Measurements from ENCODE around the gene DLG5.

Gene DLG5

DNA sequence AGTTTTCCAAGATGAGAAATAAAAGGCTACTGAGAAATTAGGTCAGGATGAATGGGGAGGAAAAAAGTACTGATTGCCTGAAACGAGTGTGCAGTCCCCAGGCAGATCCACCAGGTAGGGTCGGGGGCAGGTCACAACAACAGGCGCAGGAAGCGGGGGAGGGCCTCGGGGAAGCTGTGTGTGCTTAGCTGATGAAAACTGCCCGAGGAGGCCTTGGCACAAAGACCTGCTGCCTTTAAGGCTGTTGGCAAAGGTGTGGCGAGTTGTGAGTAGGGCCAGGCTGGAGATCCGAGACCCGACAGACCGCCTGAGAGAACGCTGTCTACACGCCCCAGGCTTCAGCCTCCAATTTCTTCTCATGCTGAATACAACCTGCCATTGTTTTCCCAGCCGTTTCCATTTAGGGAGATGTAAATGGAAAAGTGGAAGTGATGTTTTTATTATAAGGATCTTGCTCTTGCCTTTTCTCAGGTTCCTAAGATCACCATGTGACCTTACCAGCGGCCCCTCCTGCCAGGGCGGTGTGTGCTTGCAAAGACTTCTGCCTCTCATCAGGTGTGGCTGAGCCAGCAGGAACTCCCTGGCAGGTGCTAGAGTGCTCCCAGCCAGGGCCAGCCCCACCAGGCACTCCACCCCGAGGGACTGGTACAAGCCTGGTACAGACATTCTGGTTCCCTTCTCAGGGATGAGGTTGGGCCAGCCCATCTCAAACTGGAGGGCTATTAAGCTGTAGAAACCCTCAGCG lies 60.8 kb downstream of the DLG5 start:
- no peak for DNase-seq

GRCh38 chr10:77864151-77864851 lies 62.3 kb downstream of the DLG5 start:
- DNase-seq: no peak

- no peak for DNase-seq
Measured at GRCh38 chr10:77863446-77863845, 63.1 kb downstream of the DLG5 start.

DNA sequence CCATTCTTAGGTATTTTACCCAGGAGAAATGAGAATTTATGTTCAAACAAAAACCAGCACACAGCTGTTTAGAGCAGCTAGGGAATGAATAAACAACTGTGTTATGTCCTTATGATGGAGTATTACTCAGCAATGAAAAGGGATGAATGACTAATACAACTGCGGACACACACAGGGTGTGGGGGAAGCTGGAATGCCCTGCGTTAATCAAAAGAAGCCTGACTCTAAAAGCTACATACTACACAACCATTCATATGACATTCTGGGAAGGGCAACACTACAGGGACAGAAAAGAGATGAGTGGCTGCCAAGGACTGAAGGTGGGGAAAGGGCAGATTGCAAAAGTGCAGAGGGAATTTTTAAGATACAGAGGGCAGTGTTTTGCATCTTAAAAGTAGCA lies 64.0 kb downstream of the DLG5 start:
- no peak for DNase-seq

- DNase-seq: no peak
Measured at GRCh38 chr10:77861366-77861765, 65.2 kb downstream of the DLG5 start.

DNA sequence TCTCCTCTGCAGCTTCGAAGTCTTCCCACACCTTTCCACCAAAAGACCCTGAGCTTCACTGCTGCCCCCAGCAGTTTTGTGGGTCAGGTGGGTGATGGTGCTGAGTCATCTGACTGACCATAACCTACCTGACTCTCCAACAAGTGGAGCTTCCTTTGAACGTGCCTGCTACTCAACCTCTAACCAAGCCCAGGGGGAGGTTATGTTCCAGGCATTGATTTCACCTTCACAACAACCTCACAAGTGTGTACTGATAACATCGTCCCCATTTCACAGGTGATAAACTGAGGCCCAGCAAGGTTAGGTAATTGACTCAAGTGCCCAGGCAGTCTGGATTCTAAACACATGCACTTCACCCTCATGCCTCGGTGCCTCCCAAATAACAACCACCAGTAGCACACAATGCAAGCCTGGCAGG lies 66.7 kb downstream of the DLG5 start:
- no peak for DNase-seq

- DNase-seq: no peak
Measured at GRCh38 chr10:77859200-77859864, 67.2 kb downstream of the DLG5 start.

DNA sequence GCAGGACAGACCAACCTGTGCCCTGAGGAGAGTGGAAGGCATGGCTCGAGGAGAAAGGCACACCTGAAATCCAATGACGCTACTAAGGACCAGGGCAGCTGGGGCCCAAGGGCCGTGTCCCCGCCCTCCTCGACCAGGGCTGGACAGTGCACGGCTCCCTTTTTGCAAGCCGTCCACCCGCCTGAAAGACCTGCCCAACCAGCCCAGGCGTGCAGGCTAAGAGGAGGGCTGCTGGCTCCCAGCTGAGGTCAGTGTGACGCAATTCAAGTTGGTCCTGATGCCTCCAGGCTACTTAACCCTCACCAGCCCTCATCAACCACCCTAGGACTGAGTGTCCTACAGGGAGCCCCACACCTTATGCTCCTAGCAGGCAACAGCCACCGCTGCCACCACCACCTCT lies 69.3 kb downstream of the DLG5 start:
- DNase-seq: no peak

- no peak for DNase-seq
Measured at GRCh38 chr10:77856566-77856965, 70.0 kb downstream of the DLG5 start.

DNA sequence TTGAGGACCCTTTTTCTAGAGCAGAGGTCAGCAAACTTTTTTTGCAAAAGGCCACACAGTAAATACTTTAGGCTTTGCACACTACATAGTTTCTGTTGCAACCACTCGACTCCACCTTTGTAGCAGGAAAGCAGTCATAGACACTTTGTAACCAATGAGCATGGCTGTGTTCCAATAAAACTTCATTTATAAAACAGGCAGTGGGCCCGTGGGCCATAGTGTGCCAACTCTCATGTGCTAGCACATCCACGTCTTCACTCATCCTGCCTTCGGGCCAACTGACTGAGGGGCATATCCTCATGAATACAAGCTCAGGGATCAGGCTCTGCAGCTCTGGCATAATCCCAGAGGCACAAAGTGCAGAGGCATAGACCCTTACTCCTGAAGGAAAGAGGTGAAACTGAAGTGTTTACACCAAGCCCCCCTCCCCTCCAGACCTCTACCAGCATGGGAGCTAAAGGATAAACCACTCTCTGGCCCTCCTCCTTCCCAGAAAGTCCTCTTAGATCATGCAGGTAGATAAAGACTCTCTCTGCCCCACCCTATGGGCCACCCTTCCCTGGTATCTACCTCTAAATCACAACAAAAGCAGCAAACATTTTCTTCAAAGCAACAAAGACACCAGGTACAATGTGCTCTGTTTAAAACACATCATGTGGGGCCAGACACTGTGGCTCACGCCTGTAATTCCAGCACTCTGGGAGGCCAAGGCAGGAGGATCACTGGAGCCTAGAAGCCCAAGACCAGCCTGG lies 71.0 kb downstream of the DLG5 start:
- DNase-seq: no peak

- DNase-seq: no peak
Measured at GRCh38 chr10:77854115-77854514, 72.4 kb downstream of the DLG5 start.

GRCh38 chr10:77853256-77853655 lies 73.3 kb downstream of the DLG5 start:
- DNase-seq: no peak

- no peak for DNase-seq
Measured at GRCh38 chr10:77850620-77851231, 75.8 kb downstream of the DLG5 start.

DNA sequence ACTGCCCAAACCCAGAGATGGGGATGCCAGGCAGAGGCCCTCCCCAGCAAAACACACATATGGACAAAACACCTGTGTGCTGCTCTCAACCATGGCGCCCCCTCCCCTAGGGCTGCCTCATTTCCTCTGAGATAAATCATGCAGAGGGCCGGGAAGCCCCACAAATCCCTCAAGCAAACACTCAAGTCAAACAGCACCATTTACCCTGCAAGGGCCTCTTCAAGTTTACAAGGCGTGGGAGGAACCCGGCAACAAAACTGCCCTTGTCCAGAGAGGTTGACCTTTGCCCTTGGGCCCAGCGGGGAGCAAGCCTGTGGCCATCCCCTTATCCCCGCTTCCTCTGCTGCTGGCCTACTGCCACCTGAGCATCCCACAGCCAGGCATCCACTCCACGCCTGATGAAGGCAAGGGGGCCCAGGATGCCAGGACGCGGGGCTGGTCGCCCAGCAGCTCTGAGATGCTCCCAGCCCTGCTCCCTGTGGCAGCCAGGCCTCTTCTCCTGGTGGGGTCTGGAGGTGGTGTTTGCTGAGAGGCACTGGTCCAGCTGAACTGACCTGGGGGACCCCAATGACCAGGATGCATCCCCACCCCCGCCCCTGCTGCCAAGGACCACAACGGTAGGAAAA lies 77.4 kb downstream of the DLG5 start:
- DNase-seq: no peak

DNA sequence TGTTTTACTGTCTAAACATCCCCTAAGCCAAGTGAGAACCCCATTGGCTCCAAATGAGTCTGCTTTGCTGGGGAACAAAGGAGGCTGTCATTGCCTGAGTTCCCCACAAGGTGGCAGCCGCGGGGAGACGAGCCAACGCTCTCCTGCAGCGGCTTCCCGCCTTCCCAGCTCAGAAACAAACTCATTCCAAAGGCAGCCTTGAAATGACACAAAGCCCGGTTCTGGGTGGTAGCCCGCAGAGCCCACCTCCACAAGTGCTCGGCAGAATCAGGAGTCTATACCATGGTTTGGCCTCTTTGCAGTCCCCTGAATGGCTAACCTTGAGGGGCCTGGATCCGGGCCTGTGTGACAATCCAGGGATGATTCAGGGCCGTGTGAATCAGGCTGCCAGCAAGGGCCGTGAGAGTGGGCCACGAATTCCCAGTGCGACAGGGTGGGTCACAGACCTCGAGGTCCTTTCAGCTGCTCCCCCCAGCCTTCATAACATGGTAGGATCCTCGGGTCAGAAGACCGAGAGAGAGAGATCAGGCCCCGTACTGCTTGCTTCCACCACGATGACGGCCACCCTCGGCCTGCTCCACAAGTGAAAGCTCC lies 79.7 kb downstream of the DLG5 start:
- peak; percentile 40 for DNase-seq

- DNase-seq: no peak
Measured at GRCh38 chr10:77845451-77845850, 81.1 kb downstream of the DLG5 start.

DNA sequence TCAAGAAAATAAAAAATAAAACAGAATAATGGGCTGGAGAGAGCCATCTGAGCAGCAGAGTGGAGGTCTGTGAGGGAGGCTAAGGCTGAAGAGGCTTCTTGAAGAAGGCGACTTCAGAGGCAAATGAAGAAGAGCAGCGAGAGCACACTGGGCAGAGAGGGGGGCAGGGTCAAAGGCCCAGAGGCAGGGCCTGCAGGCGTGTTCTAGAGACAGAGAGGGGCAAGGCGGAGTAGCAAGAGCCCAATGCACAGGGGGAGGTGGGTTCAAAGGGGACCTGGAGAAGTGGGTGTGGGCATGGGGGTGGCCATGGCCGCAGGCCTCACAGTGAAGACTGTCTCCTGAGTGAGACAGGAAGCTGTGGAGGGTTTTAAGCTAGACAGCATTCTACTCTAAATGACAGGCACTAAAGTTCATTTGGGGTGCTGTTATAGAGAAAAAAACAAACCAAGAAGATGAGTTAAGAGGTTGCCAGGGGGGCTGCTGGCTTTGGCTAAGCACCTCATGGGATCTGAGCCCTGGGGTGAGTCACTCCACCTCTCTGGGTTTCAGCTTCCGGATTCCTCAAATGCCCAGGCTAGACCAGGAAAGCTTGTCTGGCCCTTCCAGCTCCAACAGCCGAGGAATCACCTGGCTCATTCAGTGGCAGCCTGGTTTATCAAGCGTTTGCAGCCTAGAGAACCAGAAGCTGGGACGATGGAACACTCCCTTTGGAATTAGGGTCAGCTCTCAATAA lies 81.7 kb downstream of the DLG5 start:
- DNase-seq: no peak

DNA sequence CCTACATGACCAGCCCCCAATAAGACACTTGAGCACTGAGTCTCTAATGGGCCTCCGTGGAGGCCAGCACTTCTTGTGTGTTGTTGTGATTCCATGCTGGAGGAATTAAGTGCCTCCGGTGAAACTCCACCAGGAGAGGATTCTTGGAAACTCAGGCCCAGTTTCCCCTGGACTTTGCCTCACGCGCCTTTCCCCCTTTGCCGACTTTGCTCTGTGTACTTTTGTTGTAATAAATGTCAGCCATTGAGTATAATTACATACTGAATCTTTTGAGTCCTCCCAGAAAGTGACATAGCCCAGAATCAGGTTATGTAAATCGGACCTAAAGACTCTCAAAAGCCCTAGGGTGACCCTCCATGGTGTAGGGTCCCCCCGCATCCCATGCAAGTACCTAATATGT lies 82.4 kb downstream of the DLG5 start:
- DNase-seq: no peak

DNA sequence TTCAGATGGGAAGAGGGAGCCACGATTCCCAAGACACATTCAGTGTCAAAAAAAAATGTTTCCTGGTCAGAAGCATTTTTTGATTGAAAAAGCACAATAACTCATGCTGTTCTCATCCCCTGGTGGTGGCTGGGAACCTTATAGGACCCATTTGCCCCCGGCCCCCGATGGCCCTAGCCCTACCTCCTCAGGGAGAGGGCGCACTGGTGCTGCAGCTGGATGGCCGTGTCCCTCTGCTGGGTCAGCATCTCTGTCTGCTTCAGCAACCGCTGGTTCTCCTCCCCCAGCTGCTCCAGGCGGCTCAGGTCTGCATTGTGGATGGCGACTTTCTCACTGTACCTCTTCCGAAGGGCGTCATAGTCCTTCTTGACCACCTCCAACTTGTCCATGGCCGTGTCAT lies 83.3 kb downstream of the DLG5 start:
- no peak for DNase-seq

DNA sequence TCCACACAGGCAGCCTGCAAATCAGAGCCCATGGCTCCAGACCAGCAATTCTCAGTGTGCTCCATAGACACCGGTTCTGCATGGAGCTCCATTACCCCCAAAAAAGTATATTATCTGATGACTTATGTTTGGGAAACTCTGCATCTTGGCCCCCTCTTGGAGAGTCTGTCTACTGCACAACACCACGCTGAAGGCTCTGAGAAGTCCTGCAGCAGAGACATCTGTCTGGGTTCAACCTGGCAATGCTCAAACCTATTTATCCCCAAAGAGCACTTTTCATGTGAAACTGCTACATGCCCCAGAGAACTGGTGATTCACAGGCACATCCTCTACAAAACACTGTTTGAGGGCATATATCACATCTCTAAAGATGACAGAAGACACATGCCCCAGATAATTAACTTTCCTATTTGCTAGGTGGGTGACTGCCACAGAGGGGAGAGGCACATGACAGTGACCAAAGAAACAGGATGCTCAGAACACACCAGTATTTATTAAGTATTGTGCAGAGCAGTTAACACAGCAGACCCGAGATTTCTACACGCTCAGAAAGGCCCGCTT lies 83.8 kb downstream of the DLG5 start:
- no peak for DNase-seq
